WTC11 (cell line): ENCODE data around the gene ZMIZ1. TPM values are rescaled to one million over a fixed set of nuclear protein-coding genes. Genes with fewer than 3 reads are reported as not detected.

Experiments used
- ATAC-seq: fragments of 200-7000 bp; cut with Tn5 transposase; 2 replicates; pipeline ENCODE4 v1.10.0; 2021; ENCODE audit warnings: mild to moderate bottlenecking, moderate library complexity
- CTCF ChIA-PET: fragments of 300-600 bp; sonication (Branson Sonifier 250); formaldehyde crosslinking; loops from one replicate; lab custom pipeline; 2021; ENCODE audit warnings: antibody characterized with exemption; lab: Charles Lee
- POLR2A ChIA-PET: fragments of 350-600 bp; sonication (Branson Sonifier 250); formaldehyde crosslinking; loops from one replicate; lab custom pipeline; 2021; ENCODE audit warnings: antibody characterized with exemption; lab: Charles Lee
- DNase-seq: peaks from one replicate; pipeline ENCODE4 v3.0.0; 2021; ENCODE audit warnings: low spot score
- H3K27ac Mint-ChIP-seq: 2 replicates; pipeline ENCODE4 v1.8.0; 2021; ENCODE audit warnings: mixed read lengths
- H3K27me3 Mint-ChIP-seq: 2 replicates; pipeline ENCODE4 v1.8.0; 2021; ENCODE audit warnings: low read depth, mild to moderate bottlenecking, moderate library complexity, mixed read lengths
- H3K36me3 Mint-ChIP-seq: 2 replicates; pipeline ENCODE4 v1.8.0; 2021; ENCODE audit warnings: mixed read lengths
- H3K4me1 Mint-ChIP-seq: 2 replicates; pipeline ENCODE4 v1.8.0; 2022; ENCODE audit warnings: mixed read lengths
- H3K4me3 Mint-ChIP-seq: 2 replicates; pipeline ENCODE4 v1.8.0; 2021; ENCODE audit warnings: mild to moderate bottlenecking, moderate library complexity, mixed read lengths
- H3K9me3 Mint-ChIP-seq: 2 replicates; pipeline ENCODE4 v1.8.0; 2021; ENCODE audit warnings: mixed read lengths
- CREM ChIP-seq: sonication (generic); formaldehyde crosslinking; IDR thresholded peaks from 2 replicates; pipeline ENCODE4 v1.8.1; 2022; ENCODE audit warnings: mild to moderate bottlenecking, missing genetic modification reagents, moderate library complexity
- FOXP1 ChIP-seq: sonication (generic); formaldehyde crosslinking; IDR thresholded peaks from 2 replicates; pipeline ENCODE4 v1.8.0; 2022; ENCODE audit warnings: missing genetic modification reagents, mild to moderate bottlenecking, moderate library complexity, borderline replicate concordance
- HMGA2 ChIP-seq: fragments of 250-450 bp; sonication (Bioruptor Pico); IDR thresholded peaks from 2 replicates; pipeline ENCODE4 v1.4.0; 2021; ENCODE audit warnings: mild to moderate bottlenecking, moderate library complexity
- KAT7 ChIP-seq: sonication (generic); formaldehyde crosslinking; IDR thresholded peaks from 2 replicates; pipeline ENCODE4 v1.8.1; 2023; ENCODE audit warnings: missing genetic modification reagents, mild to moderate bottlenecking, borderline replicate concordance
- SP1 ChIP-seq: sonication (generic); formaldehyde crosslinking; conservative IDR thresholded peaks from 2 replicates; pipeline ENCODE4 v1.8.1; 2022; ENCODE audit warnings: missing genetic modification reagents
- TCF7 ChIP-seq: sonication (generic); formaldehyde crosslinking; IDR thresholded peaks from 2 replicates; pipeline ENCODE4 v1.8.0; 2022; ENCODE audit warnings: mild to moderate bottlenecking, low read depth, missing genetic modification reagents, moderate library complexity
- ZBTB21 ChIP-seq: sonication (generic); formaldehyde crosslinking; IDR thresholded peaks from 2 replicates; pipeline ENCODE4 v1.8.1; 2023; ENCODE audit warnings: mild to moderate bottlenecking, missing genetic modification reagents, borderline replicate concordance
- ZNF121 ChIP-seq: sonication (generic); formaldehyde crosslinking; IDR thresholded peaks from 2 replicates; pipeline ENCODE4 v1.8.0; 2023; ENCODE audit warnings: missing genetic modification reagents
- ZNF138 ChIP-seq: sonication (generic); formaldehyde crosslinking; conservative IDR thresholded peaks from 2 replicates; pipeline ENCODE4 v1.8.1; 2022; ENCODE audit warnings: mild to moderate bottlenecking, moderate library complexity, missing genetic modification reagents
- ZNF232 ChIP-seq: sonication (generic); formaldehyde crosslinking; IDR thresholded peaks from 2 replicates; pipeline ENCODE4 v1.8.0; 2022; ENCODE audit warnings: mild to moderate bottlenecking, missing genetic modification reagents
- ZNF423 ChIP-seq: fragments of 250-450 bp; sonication (Bioruptor Pico); IDR thresholded peaks from 2 replicates; pipeline ENCODE4 v2.1.2; 2022; ENCODE audit warnings: mild to moderate bottlenecking, moderate library complexity
- total RNA-seq: library from RNA; stranded (reverse); gene quantifications from 3 replicates; pipeline ENCODE4 v1.2.3, GENCODE V29; 2021
- TF ChIP-seq, protein P1 (sequence below): sonication (generic); formaldehyde crosslinking; IDR thresholded peaks from 2 replicates; pipeline ENCODE4 v1.8.1; 2022; ENCODE audit warnings: missing genetic modification reagents, borderline replicate concordance
- TF ChIP-seq, protein P2 (sequence below): sonication (generic); formaldehyde crosslinking; IDR thresholded peaks from 2 replicates; pipeline ENCODE4 v1.8.1; 2023; ENCODE audit warnings: mild to moderate bottlenecking, missing genetic modification reagents, moderate library complexity
- TF ChIP-seq, protein P3 (sequence below): sonication (generic); formaldehyde crosslinking; IDR thresholded peaks from 2 replicates; pipeline ENCODE4 v1.8.0; 2022; ENCODE audit warnings: mild to moderate bottlenecking, missing genetic modification reagents
- TF ChIP-seq, protein P4 (sequence below): sonication (generic); formaldehyde crosslinking; IDR thresholded peaks from 2 replicates; pipeline ENCODE4 v1.8.1; 2022; ENCODE audit warnings: low read depth, missing genetic modification reagents, borderline replicate concordance
- TF ChIP-seq, protein P5 (sequence below): sonication (generic); formaldehyde crosslinking; IDR thresholded peaks from 2 replicates; pipeline ENCODE4 v1.8.1; 2023; ENCODE audit warnings: mild to moderate bottlenecking, missing genetic modification reagents, moderate library complexity
- TF ChIP-seq, protein P6 (sequence below): fragments of 250-450 bp; sonication (Bioruptor Pico); IDR thresholded peaks from 2 replicates; pipeline ENCODE4 v1.9.0; 2021; ENCODE audit warnings: mild to moderate bottlenecking
- TF ChIP-seq, protein P7 (sequence below): sonication (generic); formaldehyde crosslinking; IDR thresholded peaks from 2 replicates; pipeline ENCODE4 v1.8.0; 2023; ENCODE audit warnings: mild to moderate bottlenecking, missing genetic modification reagents

Gene ZMIZ1
- total RNA-seq, 1 experiment from 2014 or later = 44.4 TPM

DNA sequence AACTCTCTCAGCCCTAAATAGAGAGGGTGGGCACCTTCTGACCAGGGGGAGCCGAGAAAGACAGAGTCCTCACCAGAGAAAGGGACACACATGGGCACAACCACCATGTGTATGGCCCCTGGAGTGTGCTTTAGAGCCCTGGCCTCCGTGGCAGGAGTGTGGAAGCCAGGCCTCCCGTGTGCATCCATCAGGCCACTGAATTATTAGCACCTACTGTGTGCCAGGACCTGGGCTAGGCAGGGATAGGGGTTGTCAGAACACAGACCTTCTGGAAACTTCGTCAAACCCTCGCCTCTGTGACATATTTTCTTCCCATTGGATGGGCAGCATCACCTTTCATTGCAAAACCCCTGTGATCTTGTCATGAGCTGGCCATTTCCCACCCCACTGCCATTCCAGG lies 78.5 kb downstream of the ZMIZ1 start:
- POLR2A ChIA-PET = interaction anchor here (0.8 kb wide), 1 partner anchor 15 kb away, joined by 3 read pairs; no protein-coding TSS in a partner anchor
- peaks cover 34% of the 10 kb centered on the region for H3K4me1 Mint-ChIP-seq
- CTCF ChIA-PET = interaction anchor here (1.6 kb wide), 1 partner anchor 48 kb away, joined by 4 read pairs; no protein-coding TSS in a partner anchor
- no peaks in the 10 kb centered on the region for H3K27me3 Mint-ChIP-seq
- ATAC-seq (no peak), DNase-seq (no peak)
- H3K4me3 Mint-ChIP-seq = no peak overlapping the region
- TF ChIP-seq, protein P1, sequence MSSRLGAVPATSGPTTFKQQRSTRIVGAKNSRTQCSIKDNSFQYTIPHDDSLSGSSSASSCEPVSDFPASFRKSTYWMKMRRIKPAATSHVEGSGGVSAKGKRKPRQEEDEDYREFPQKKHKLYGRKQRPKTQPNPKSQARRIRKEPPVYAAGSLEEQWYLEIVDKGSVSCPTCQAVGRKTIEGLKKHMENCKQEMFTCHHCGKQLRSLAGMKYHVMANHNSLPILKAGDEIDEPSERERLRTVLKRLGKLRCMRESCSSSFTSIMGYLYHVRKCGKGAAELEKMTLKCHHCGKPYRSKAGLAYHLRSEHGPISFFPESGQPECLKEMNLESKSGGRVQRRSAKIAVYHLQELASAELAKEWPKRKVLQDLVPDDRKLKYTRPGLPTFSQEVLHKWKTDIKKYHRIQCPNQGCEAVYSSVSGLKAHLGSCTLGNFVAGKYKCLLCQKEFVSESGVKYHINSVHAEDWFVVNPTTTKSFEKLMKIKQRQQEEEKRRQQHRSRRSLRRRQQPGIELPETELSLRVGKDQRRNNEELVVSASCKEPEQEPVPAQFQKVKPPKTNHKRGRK (CRISPR knock-in tag) = no peak
- TF ChIP-seq TCF7 (CRISPR knock-in tag) (no peak), FOXP1 (CRISPR knock-in tag) (no peak), ZNF138 (CRISPR knock-in tag) (no peak), KAT7 (CRISPR knock-in tag) (no peak), ZNF232 (CRISPR knock-in tag) (no peak), ZBTB21 (CRISPR knock-in tag) (no peak), HMGA2 (CRISPR knock-in tag) (no peak), ZNF423 (CRISPR knock-in tag) (no peak), SP1 (CRISPR knock-in tag) (no peak), CREM (CRISPR knock-in tag) (no peak), ZNF121 (CRISPR knock-in tag) (no peak)
- TF ChIP-seq, protein P2, sequence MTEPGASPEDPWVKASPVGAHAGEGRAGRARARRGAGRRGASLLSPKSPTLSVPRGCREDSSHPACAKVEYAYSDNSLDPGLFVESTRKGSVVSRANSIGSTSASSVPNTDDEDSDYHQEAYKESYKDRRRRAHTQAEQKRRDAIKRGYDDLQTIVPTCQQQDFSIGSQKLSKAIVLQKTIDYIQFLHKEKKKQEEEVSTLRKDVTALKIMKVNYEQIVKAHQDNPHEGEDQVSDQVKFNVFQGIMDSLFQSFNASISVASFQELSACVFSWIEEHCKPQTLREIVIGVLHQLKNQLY (CRISPR knock-in tag) = no peak
- TF ChIP-seq, protein P3, sequence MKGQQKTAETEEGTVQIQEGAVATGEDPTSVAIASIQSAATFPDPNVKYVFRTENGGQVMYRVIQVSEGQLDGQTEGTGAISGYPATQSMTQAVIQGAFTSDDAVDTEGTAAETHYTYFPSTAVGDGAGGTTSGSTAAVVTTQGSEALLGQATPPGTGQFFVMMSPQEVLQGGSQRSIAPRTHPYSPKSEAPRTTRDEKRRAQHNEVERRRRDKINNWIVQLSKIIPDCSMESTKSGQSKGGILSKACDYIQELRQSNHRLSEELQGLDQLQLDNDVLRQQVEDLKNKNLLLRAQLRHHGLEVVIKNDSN (CRISPR knock-in tag) = no peak
- TF ChIP-seq, protein P4, sequence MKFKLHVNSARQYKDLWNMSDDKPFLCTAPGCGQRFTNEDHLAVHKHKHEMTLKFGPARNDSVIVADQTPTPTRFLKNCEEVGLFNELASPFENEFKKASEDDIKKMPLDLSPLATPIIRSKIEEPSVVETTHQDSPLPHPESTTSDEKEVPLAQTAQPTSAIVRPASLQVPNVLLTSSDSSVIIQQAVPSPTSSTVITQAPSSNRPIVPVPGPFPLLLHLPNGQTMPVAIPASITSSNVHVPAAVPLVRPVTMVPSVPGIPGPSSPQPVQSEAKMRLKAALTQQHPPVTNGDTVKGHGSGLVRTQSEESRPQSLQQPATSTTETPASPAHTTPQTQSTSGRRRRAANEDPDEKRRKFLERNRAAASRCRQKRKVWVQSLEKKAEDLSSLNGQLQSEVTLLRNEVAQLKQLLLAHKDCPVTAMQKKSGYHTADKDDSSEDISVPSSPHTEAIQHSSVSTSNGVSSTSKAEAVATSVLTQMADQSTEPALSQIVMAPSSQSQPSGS (CRISPR knock-in tag) = no peak
- TF ChIP-seq, protein P5, sequence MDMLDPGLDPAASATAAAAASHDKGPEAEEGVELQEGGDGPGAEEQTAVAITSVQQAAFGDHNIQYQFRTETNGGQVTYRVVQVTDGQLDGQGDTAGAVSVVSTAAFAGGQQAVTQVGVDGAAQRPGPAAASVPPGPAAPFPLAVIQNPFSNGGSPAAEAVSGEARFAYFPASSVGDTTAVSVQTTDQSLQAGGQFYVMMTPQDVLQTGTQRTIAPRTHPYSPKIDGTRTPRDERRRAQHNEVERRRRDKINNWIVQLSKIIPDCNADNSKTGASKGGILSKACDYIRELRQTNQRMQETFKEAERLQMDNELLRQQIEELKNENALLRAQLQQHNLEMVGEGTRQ (CRISPR knock-in tag) = no peak
- TF ChIP-seq, protein P6, sequence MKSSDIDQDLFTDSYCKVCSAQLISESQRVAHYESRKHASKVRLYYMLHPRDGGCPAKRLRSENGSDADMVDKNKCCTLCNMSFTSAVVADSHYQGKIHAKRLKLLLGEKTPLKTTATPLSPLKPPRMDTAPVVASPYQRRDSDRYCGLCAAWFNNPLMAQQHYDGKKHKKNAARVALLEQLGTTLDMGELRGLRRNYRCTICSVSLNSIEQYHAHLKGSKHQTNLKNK (CRISPR knock-in tag) = no peak
- TF ChIP-seq, protein P7, sequence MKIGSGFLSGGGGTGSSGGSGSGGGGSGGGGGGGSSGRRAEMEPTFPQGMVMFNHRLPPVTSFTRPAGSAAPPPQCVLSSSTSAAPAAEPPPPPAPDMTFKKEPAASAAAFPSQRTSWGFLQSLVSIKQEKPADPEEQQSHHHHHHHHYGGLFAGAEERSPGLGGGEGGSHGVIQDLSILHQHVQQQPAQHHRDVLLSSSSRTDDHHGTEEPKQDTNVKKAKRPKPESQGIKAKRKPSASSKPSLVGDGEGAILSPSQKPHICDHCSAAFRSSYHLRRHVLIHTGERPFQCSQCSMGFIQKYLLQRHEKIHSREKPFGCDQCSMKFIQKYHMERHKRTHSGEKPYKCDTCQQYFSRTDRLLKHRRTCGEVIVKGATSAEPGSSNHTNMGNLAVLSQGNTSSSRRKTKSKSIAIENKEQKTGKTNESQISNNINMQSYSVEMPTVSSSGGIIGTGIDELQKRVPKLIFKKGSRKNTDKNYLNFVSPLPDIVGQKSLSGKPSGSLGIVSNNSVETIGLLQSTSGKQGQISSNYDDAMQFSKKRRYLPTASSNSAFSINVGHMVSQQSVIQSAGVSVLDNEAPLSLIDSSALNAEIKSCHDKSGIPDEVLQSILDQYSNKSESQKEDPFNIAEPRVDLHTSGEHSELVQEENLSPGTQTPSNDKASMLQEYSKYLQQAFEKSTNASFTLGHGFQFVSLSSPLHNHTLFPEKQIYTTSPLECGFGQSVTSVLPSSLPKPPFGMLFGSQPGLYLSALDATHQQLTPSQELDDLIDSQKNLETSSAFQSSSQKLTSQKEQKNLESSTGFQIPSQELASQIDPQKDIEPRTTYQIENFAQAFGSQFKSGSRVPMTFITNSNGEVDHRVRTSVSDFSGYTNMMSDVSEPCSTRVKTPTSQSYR = no peak
- no peaks in the 10 kb centered on the region for H3K9me3 Mint-ChIP-seq
- no peaks in the 10 kb centered on the region for H3K36me3 Mint-ChIP-seq
- H3K27ac Mint-ChIP-seq = no peak overlapping the region
